MG63 (cell line): ENCODE results near the gene RNF213. TPM values are rescaled to one million over a fixed set of nuclear protein-coding genes. Genes with fewer than 3 reads are reported as not detected.
"Not testable (repeated sequence)": the region's sequence is repeated elsewhere in the genome, so short reads cannot be mapped to it uniquely, and the experiment has no call there.

ENCODE experiments used
- DNase-seq: peaks from one replicate; pipeline ENCODE4 v3.0.0-alpha.2; 2020
- H3K27me3 ChIP-seq: fragments of 250-450 bp; sonication (Bioruptor Pico); 2 replicates; pipeline ENCODE4 v1.5.1; 2020; ENCODE audit warnings: mild to moderate bottlenecking, moderate library complexity
- H3K36me3 ChIP-seq: fragments of 250-450 bp; sonication (Bioruptor Pico); 2 replicates; pipeline ENCODE4 v1.5.1; 2020; ENCODE audit warnings: mild to moderate bottlenecking, moderate library complexity
- H3K4me3 ChIP-seq: fragments of 250-450 bp; sonication (Bioruptor Pico); 2 replicates; pipeline ENCODE4 v1.5.1; 2020; ENCODE audit warnings: mild to moderate bottlenecking, moderate library complexity
- H3K9me3 ChIP-seq: fragments of 250-450 bp; sonication (Bioruptor Pico); 2 replicates; pipeline ENCODE4 v1.5.1; 2020; ENCODE audit warnings: mild to moderate bottlenecking, moderate library complexity
- total RNA-seq: library from RNA; depleted of rRNA; stranded (reverse); fragments of >200 nt; shearing (Covaris generic); gene quantifications from 2 replicates; pipeline ENCODE4 v1.2.3, GENCODE V29; 2014; ENCODE audit warnings: low replicate concordance

RNF213 gene
- total RNA-seq, 1 experiment from 2014 or later = 22.5 TPM

DNA sequence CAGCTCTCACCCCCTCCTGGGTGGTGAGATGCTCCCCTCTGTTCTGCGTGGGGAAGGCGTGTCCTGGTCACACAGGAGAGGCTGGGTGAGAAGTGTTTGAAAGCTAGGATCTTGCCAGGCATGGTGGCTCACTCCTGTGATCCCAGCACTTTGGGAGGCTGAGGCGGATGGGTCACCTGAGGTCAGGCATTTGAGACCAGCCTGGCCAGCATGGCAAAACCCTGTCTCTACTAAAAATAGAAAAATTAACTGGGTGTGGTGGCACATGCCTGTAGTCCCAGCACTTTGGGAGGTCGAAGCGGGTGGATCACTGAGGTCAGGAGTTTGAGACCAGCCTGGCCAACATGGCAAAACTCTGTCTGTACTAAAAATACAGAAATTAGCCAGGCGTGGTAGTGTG is 16.2 kb upstream of the RNF213 start:
- not testable (repeated sequence) for H3K4me3 ChIP-seq, H3K27me3 ChIP-seq, H3K36me3 ChIP-seq, H3K9me3 ChIP-seq, DNase-seq

DNA sequence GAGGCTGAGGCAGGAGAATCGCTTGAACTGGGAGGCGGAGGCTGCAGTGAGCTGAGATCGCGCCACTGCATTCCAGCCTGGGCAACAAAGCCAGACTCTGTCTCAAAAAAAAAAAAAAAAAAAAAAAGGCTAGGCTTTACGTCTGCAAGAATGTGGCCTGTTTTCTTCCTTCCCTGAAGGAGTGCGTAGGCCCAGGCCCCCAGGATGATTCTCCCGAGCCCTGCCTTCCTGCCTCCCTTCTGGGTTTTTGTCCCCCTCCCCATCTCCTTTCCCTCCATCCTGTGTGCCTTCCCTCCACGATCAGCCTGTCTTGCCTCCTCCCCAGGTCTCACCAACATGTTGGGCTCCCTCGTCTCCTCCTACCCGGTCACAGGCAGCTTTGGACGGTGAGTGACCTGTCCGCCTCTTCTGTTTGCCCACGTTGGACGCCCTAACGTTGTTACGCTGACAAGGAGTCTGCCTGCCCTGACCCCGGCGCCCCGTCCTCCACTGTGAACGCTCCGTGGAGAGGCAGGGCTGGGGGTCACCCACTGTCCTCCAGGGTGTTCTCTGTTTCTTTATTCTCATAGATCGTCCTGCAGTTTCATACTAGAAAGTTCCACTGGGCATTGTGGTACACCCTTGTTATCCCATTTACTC is 15.7 kb upstream of the RNF213 start:
- H3K9me3 ChIP-seq = no peaks in the 10 kb centered on the region
- DNase-seq = no peak
- H3K27me3 ChIP-seq = no peaks in the 10 kb centered on the region
- 0 out of 2 replicates have a peak, but pooled peaks cover 7% of the 10 kb centered on the region for H3K36me3 ChIP-seq
- H3K4me3 ChIP-seq = no peak overlapping the region

DNA sequence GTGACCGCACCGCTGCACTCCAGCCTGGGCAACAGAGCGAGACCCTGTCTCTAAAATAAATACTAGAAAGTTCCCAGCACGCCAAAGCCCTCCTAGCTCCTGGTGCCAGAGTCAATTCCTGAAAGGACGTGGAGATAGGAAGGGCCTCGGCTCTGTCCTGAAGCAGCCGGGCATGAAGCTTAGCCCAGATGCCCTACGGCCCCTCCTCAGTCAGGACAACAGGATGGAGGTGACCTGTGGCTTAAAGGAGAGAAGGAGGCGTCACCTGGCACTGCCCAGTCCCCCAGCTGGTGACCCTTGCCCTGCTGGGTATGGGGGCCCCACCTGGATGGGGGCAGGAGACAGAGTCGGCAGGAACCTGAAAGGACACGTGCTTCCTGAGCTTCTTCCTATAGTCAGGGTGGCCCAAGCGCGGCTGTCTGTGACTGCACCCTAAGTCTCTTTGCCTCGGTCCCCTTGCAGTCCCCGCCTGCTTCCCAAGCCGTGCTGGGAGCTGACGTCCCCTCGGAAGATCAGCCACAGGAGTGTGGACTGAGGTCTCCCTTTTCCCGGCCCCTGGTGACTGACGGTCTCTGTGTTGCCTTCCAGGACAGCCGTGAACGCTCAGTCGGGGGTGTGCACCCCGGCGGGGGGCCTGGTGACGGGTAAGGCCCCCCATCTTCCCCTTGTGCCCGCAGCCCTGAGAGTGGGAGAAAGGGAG is 14.9 kb upstream of the RNF213 start:
- H3K9me3 ChIP-seq = no peaks in the 10 kb centered on the region
- no peak for DNase-seq
- H3K36me3 ChIP-seq = 0 out of 2 replicates have a peak, but pooled peaks cover 7% of the 10 kb centered on the region
- H3K4me3 ChIP-seq = no peak overlapping the region
- H3K27me3 ChIP-seq = no peaks in the 10 kb centered on the region

DNA sequence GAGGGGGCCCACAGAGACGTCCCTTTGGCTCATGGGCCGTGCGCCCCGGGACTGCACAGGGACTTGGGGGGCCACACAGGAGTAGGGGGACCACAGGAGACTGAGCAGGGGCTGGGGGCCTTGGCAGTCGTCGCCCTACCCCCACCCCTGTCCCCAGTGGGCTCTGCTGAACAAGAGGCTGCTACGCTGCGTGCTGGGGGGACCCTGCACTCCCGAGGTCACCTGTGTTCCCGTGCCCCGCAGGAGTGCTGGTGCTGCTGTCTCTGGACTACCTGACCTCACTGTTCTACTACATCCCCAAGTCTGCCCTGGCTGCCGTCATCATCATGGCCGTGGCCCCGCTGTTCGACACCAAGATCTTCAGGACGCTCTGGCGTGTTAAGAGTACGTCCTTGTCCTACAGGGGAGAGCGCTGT is 14.4 kb upstream of the RNF213 start:
- H3K9me3 ChIP-seq = no peaks in the 10 kb centered on the region
- no peaks in the 10 kb centered on the region for H3K27me3 ChIP-seq
- DNase-seq = no peak
- H3K36me3 ChIP-seq = 0 out of 2 replicates have a peak, but pooled peaks cover 7% of the 10 kb centered on the region
- H3K4me3 ChIP-seq = no peak overlapping the region

DNA sequence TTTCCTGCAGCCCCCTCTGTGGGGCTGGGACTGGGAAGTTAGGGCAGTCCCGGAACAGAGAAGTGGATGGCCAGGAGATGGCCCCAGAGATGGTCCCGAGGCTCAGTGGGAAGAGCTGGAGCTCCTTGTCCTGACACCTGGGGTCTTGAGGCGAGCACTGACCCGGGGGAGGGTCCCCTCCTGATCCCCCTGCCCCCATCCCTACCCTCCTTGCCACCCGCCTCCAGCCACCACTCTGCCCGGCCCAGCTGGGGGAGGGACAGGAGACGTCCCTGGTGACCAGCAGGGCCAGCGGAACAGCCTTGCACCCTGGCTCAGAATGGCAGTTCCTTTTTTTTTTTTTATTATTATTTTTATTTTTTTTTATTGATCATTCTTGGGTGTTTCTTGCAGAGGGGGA is 13.9 kb upstream of the RNF213 start:
- no peak for DNase-seq
- Histone ChIP-seq H3K9me3 (no peaks in the 10 kb centered on the region), H3K36me3 (0 out of 2 replicates have a peak, but pooled peaks cover 4% of the 10 kb centered on the region), H3K27me3 (no peaks in the 10 kb centered on the region), H3K4me3 (no peak overlapping the region)

- Histone ChIP-seq H3K4me3 (no peak overlapping the region), H3K36me3 (0 out of 2 replicates have a peak, but pooled peaks cover 4% of the 10 kb centered on the region), H3K27me3 (no peaks in the 10 kb centered on the region), H3K9me3 (no peaks in the 10 kb centered on the region)
- no peak for DNase-seq
Observed at GRCh38 chr17:80247561-80247960, 13.1 kb upstream of the RNF213 start.

GRCh38 chr17:80248001-80248893 is 12.4 kb upstream of the RNF213 start:
- H3K36me3 ChIP-seq = peaks cover 6% of the 10 kb centered on the region; the same call in 1 of the 2 replicates
- no peaks in the 10 kb centered on the region for H3K27me3 ChIP-seq
- DNase-seq = no peak
- H3K4me3 ChIP-seq = no peak overlapping the region
- no peaks in the 10 kb centered on the region for H3K9me3 ChIP-seq

DNA sequence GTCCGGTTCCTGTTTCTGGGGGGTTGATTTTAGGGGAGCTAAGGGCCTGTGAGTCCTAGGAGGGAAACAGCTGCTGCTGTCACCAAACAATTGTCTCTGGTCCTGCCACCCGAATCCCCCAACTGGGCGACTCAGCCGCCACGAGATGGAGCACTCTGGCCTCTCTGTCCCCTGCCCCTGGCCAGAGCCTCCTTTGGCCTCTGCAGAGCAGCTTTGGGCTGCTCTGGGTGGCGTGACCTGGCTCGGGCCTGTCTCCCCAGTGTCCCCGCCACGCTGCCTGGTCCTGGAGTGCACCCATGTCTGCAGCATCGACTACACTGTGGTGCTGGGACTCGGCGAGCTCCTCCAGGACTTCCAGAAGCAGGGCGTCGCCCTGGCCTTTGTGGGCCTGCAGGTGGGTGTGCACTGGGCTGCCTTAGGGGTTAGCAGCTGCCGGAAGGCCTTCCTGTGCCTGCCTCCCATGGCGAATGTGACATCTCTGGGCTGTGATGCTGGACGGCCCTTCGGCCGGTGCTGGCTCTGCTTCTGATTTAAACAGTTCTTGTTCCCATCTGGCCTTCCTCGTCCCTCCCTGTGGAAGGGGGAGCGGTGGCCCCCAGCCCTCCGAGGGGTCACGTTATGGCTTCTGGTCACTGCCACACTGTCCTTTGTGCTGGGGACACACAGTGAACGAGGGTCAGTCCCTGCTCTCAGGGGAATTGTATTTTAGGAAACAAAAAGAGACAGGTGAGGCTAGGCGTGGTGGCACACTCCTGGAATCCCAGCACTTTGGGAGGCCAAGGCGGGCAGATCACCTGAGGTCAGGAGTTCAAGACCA is 11.6 kb upstream of the RNF213 start:
- Histone ChIP-seq H3K9me3 (no peaks in the 10 kb centered on the region), H3K36me3 (peaks cover 8% of the 10 kb centered on the region; the same call in 1 of the 2 replicates), H3K4me3 (no peak overlapping the region), H3K27me3 (no peaks in the 10 kb centered on the region)
- no peak for DNase-seq

DNA sequence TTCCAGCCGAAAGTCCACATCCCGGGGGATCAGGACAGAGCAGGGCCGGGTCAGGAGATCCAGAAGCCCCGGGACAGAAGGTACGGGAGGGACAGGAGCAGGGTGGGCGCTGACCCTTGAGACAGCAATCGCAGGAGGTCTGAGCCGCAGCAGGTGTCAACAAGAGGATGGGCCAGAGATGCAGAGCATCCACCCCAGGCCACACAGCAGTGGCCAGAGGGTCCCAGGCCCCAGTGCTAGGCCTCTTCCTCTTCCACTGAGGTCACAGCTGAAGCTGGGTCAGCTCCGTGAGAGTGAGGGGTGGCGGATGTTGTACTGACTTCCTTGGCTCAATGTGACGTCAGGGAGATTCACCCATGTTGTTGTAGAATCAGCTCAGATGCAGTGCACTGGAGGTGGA is 8.7 kb upstream of the RNF213 start:
- Histone ChIP-seq H3K27me3 (no peaks in the 10 kb centered on the region), H3K9me3 (no peaks in the 10 kb centered on the region), H3K36me3 (peaks cover 5% of the 10 kb centered on the region; the same call in 1 of the 2 replicates), H3K4me3 (no peak overlapping the region)
- no peak for DNase-seq

DNA sequence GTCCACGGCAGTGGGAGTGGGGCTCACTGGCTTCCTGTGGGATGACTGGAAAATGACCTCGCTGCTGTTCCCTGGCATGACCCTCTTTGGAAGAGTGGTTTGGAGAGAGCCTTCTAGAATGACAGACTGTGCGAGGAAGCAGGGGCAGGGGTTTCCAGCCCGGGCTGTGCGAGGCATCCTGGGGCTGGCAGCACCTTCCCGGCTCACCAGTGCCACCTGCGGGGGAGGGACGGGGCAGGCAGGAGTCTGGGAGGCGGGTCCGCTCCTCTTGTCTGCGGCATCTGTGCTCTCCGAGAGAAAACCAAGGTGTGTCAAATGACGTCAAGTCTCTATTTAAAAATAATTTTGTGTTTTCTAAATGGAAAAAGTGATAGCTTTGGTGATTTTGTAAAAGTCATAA is 7.8 kb upstream of the RNF213 start:
- Histone ChIP-seq H3K9me3 (no peaks in the 10 kb centered on the region), H3K4me3 (no peak overlapping the region), H3K36me3 (peaks cover 5% of the 10 kb centered on the region; the same call in 1 of the 2 replicates), H3K27me3 (no peaks in the 10 kb centered on the region)
- DNase-seq = no peak

GRCh38 chr17:80253631-80254395 is 6.8 kb upstream of the RNF213 start:
- Histone ChIP-seq H3K4me3 (no peak overlapping the region), H3K27me3 (no peaks in the 10 kb centered on the region), H3K36me3 (peaks cover 5% of the 10 kb centered on the region; the same call in 1 of the 2 replicates), H3K9me3 (no peaks in the 10 kb centered on the region)
- no peak for DNase-seq

DNA sequence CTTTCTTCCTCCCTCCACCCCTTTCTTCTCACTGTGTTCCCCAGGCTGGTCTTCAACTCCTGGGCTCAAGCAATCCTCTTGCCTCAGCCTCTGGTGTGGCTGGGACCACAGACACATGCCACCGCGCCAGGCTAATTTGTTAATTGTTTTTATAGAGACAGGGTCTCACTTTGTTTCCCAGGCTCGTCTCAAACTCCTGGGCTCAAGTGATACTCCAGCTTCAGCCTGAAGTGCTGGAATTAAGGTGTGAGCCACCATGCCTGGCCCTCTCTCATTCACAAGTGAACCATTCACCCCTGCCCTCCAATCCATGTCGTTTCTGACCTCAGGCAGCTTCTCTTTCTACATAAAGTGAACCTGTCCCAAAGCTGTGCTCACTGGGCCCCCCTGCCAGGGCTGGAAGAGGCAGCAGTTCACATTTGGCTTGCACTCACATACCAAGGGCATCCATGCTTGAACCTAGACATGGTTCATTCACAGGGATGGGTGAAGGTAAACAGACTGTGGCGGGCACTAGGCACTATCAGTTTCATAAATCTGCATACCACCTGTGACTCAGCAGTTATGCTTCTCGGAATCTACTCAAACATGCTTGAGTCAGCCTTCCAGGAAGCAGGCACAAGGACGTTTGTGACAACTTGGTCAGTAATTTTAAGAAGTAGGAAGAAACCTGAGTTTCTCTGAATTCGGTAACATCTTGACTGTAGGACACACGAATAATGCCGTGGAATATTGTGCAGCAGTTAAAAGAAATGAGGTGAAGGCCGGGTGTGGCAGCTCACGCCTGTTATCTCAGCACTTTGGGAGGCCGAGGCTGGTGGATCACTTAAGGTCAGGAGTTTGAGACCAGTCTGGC is 6.0 kb upstream of the RNF213 start:
- no peaks in the 10 kb centered on the region for H3K9me3 ChIP-seq
- H3K36me3 ChIP-seq = peaks cover 5% of the 10 kb centered on the region; the same call in 1 of the 2 replicates
- no peak overlapping the region for H3K4me3 ChIP-seq
- DNase-seq = peak; percentile 76
- H3K27me3 ChIP-seq = no peaks in the 10 kb centered on the region

DNA sequence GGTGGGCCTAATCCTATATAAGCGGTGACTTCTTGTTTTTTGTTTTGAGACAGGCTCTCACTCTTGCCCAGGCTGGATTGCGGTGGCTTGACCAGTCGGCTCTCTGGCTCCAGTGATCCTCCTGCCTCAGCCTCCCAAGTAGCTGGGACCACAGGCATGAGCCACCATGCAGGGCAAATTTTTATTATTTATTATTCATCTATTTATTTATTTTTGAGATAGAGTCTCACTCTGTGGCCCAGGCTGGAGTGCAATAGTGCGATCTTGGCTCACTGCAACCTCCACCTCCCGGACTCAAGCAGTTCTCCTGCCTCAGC is 4.7 kb upstream of the RNF213 start:
- H3K27me3 ChIP-seq = no peaks in the 10 kb centered on the region
- H3K9me3 ChIP-seq = no peaks in the 10 kb centered on the region
- no peak for DNase-seq
- H3K36me3 ChIP-seq = peaks cover 5% of the 10 kb centered on the region; the same call in 1 of the 2 replicates
- H3K4me3 ChIP-seq = no peak overlapping the region

GRCh38 chr17:80257716-80258213 is 2.9 kb upstream of the RNF213 start:
- H3K4me3 ChIP-seq = no peak overlapping the region

DNA sequence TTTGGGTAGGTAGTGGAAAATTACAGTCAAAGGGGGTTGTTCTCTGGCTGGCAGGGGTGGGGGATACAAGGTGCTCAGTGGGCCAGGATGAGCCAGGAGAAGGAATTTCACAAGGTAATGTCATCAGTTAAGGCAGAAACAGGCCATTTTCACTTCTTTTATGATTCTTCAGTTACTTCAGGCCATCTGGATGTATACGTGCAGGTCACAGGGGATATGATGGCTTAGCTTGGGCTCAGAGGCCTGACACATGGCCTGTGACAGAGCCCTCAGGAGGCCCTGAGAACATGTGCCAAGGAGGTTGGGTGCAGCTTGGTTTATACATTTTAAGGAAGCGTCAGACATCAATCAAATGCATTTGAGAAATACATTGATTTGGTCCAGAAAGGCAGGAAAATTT is 2.4 kb upstream of the RNF213 start:
- DNase-seq, H3K4me3 ChIP-seq, H3K27me3 ChIP-seq, H3K9me3 ChIP-seq, H3K36me3 ChIP-seq: not testable (repeated sequence)

More at GRCh38 chr17:80257716-80258213, 2.9 kb upstream of the RNF213 start:
- H3K27me3 ChIP-seq = no peaks in the 10 kb centered on the region
- DNase-seq = no peak
- H3K9me3 ChIP-seq = no peaks in the 10 kb centered on the region
- H3K36me3 ChIP-seq = peaks cover 5% of the 10 kb centered on the region
